GM18520 (cell line): ENCODE data around the gene ANKMY1.
"Not testable (repeated sequence)": the region's sequence is repeated elsewhere in the genome, so short reads cannot be mapped to it uniquely, and the experiment has no call there.

Experiments used
- ATAC-seq: cut with Tn5 transposase; IDR thresholded peaks from one replicate; pipeline ENCODE4 v1.9.1; 2021; ENCODE audit not compliant: unreplicated experiment

Gene ANKMY1

GRCh38 chr2:240507060-240507777 lies 50.6 kb downstream of the ANKMY1 start:
- ATAC-seq, result no peak

- ATAC-seq, result no peak
Measured at GRCh38 chr2:240506406-240507059, 51.3 kb downstream of the ANKMY1 start.

GRCh38 chr2:240505910-240506309 lies 51.9 kb downstream of the ANKMY1 start:
- no peak for ATAC-seq

GRCh38 chr2:240503848-240504247 lies 53.9 kb downstream of the ANKMY1 start:
- ATAC-seq, result no peak

GRCh38 chr2:240503375-240503774 lies 54.4 kb downstream of the ANKMY1 start:
- ATAC-seq, result no peak

GRCh38 chr2:240502430-240503121 lies 55.2 kb downstream of the ANKMY1 start:
- ATAC-seq, result no peak

GRCh38 chr2:240502059-240502429 lies 55.7 kb downstream of the ANKMY1 start:
- no peak for ATAC-seq

- ATAC-seq, result no peak
Measured at GRCh38 chr2:240501531-240501991, 56.2 kb downstream of the ANKMY1 start.

- no peak for ATAC-seq
Measured at GRCh38 chr2:240500561-240501423, 57.0 kb downstream of the ANKMY1 start.

- ATAC-seq, result no peak
Measured at GRCh38 chr2:240499309-240500301, 58.2 kb downstream of the ANKMY1 start.

GRCh38 chr2:240498958-240499260 lies 58.9 kb downstream of the ANKMY1 start:
- no peak for ATAC-seq

GRCh38 chr2:240498171-240498957 lies 59.4 kb downstream of the ANKMY1 start:
- no peak for ATAC-seq

GRCh38 chr2:240497082-240497481 lies 60.7 kb downstream of the ANKMY1 start:
- not testable (repeated sequence) for ATAC-seq

GRCh38 chr2:240494942-240495341 lies 62.8 kb downstream of the ANKMY1 start:
- not testable (repeated sequence) for ATAC-seq

- no peak for ATAC-seq
Measured at GRCh38 chr2:240494194-240494793, 63.5 kb downstream of the ANKMY1 start.

GRCh38 chr2:240491483-240491882 lies 66.3 kb downstream of the ANKMY1 start:
- no peak for ATAC-seq

GRCh38 chr2:240482141-240482540 lies 75.6 kb downstream of the ANKMY1 start:
- no peak for ATAC-seq

- ATAC-seq, result no peak
Measured at GRCh38 chr2:240481720-240482119, 76.1 kb downstream of the ANKMY1 start.
